SK-N-SH treated with all-trans-retinoic acid at 6 μM for 48 hours (cell line): ENCODE data around the gene CCNB2.

Source experiments
- ATAC-seq: fragments of 200-7000 bp; cut with Tn5 transposase; 3 replicates; pipeline ENCODE4 v1.9.1; 2020; ENCODE audit warnings: mild to moderate bottlenecking, moderate library complexity
- ARNTL ChIP-seq: fragments of 450-650 bp; formaldehyde crosslinking; IDR thresholded peaks from 2 replicates; pipeline ENCODE4 v1.5.0; 2020; ENCODE audit warnings: low read depth, mild to moderate bottlenecking, moderate library complexity, borderline replicate concordance
- CSDC2 ChIP-seq: fragments of 250-450 bp; sonication (Bioruptor Pico); IDR thresholded peaks from 2 replicates; pipeline ENCODE4 v1.5.0; 2020; ENCODE audit warnings: mild to moderate bottlenecking, moderate library complexity
- ISL1 ChIP-seq: fragments of 250-450 bp; sonication (Bioruptor Pico); IDR thresholded peaks from 2 replicates; pipeline ENCODE4 v2.1.2; 2022; ENCODE audit warnings: mild to moderate bottlenecking, moderate library complexity
- PPARA ChIP-seq: fragments of 250-450 bp; sonication (Bioruptor Pico); IDR thresholded peaks from 2 replicates; pipeline ENCODE4 v1.5.0; 2020; ENCODE audit warnings: mild to moderate bottlenecking, borderline replicate concordance
- SNAI2 ChIP-seq: fragments of 250-450 bp; sonication (Bioruptor Pico); IDR thresholded peaks from 2 replicates; pipeline ENCODE4 v1.5.0; 2020; ENCODE audit warnings: mild to moderate bottlenecking, moderate library complexity
- TCF4 ChIP-seq: fragments of 250-450 bp; sonication (Bioruptor Pico); IDR thresholded peaks from 2 replicates; pipeline ENCODE4 v1.8.0; 2021; ENCODE audit warnings: mild to moderate bottlenecking, moderate library complexity, borderline replicate concordance
- TOX ChIP-seq: fragments of 250-450 bp; sonication (Bioruptor Pico); IDR thresholded peaks from 2 replicates; pipeline ENCODE4 v1.8.0; 2021; ENCODE audit warnings: mild to moderate bottlenecking, moderate library complexity, borderline replicate concordance
- ZFP3 ChIP-seq: fragments of 250-450 bp; sonication (Bioruptor Pico); IDR thresholded peaks from 2 replicates; pipeline ENCODE4 v1.5.0; 2020; ENCODE audit warnings: mild to moderate bottlenecking, moderate library complexity
- ZFP30 ChIP-seq: fragments of 450-650 bp; formaldehyde crosslinking; IDR thresholded peaks from 2 replicates; pipeline ENCODE4 v1.5.0; 2022; ENCODE audit warnings: mild to moderate bottlenecking, moderate library complexity
- ZNF565 ChIP-seq: fragments of 450-650 bp; formaldehyde crosslinking; conservative IDR thresholded peaks from 2 replicates; pipeline ENCODE4 v1.5.0; 2020; ENCODE audit warnings: low read depth, mild to moderate bottlenecking, moderate library complexity
- ZNF70 ChIP-seq: fragments of 450-650 bp; formaldehyde crosslinking; IDR thresholded peaks from 2 replicates; pipeline ENCODE4 v1.5.0; 2020; ENCODE audit warnings: mild to moderate bottlenecking, moderate library complexity
- ZNF8 ChIP-seq: fragments of 450-650 bp; formaldehyde crosslinking; IDR thresholded peaks from 2 replicates; pipeline ENCODE4 v1.5.0; 2020; ENCODE audit warnings: mild to moderate bottlenecking, moderate library complexity
- TF ChIP-seq, protein P1 (sequence below): fragments of 250-450 bp; sonication (Bioruptor Pico); IDR thresholded peaks from 2 replicates; pipeline ENCODE4 v1.5.1; 2021; ENCODE audit warnings: mild to moderate bottlenecking, moderate library complexity
- TF ChIP-seq, protein P2 (sequence below): fragments of 250-450 bp; sonication (Bioruptor Pico); IDR thresholded peaks from 2 replicates; pipeline ENCODE4 v1.5.1; 2020; ENCODE audit warnings: low read depth, mild to moderate bottlenecking, moderate library complexity
- TF ChIP-seq, protein P3 (sequence below): fragments of 250-450 bp; sonication (Bioruptor Pico); IDR thresholded peaks from 2 replicates; pipeline ENCODE4 v1.5.0; 2020; ENCODE audit warnings: mild to moderate bottlenecking, moderate library complexity
- TF ChIP-seq, protein P4 (sequence below): fragments of 250-450 bp; sonication (Bioruptor Pico); IDR thresholded peaks from 2 replicates; pipeline ENCODE4 v1.8.0; 2020; ENCODE audit warnings: mild to moderate bottlenecking, moderate library complexity, borderline replicate concordance
- TF ChIP-seq, protein P5 (sequence below): fragments of 250-450 bp; sonication (Bioruptor Pico); IDR thresholded peaks from 2 replicates; pipeline ENCODE4 v1.8.0; 2021; ENCODE audit warnings: low read depth, mild to moderate bottlenecking, moderate library complexity, borderline replicate concordance

The CCNB2 gene

DNA sequence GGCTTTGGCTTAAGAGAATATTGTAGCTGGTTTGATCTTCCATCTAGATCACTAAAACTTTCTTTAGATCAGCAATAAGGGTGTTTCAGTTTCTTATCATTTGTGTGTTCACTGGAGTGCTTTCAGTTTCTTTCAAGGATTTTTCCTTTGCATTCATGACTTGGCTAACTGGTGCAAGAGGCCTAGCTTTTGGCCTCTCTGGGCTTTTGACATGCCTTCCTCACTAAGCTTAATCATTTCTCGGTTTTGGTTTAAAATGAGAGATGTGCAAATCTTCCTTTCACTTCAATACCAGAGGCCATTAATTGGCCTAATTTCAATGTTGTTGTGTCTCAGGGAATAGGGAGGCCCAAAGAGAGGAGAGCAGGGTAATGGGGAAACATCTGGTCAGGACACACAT is 30.3 kb upstream of the CCNB2 start (continued):
- TF ChIP-seq, protein P1, sequence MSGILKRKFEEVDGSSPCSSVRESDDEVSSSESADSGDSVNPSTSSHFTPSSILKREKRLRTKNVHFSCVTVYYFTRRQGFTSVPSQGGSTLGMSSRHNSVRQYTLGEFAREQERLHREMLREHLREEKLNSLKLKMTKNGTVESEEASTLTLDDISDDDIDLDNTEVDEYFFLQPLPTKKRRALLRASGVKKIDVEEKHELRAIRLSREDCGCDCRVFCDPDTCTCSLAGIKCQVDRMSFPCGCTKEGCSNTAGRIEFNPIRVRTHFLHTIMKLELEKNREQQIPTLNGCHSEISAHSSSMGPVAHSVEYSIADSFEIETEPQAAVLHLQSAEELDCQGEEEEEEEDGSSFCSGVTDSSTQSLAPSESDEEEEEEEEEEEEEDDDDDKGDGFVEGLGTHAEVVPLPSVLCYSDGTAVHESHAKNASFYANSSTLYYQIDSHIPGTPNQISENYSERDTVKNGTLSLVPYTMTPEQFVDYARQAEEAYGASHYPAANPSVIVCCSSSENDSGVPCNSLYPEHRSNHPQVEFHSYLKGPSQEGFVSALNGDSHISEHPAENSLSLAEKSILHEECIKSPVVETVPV (CRISPR knock-in tag) = no peak
- no peak for TF ChIP-seq ARNTL (CRISPR knock-in tag)

DNA sequence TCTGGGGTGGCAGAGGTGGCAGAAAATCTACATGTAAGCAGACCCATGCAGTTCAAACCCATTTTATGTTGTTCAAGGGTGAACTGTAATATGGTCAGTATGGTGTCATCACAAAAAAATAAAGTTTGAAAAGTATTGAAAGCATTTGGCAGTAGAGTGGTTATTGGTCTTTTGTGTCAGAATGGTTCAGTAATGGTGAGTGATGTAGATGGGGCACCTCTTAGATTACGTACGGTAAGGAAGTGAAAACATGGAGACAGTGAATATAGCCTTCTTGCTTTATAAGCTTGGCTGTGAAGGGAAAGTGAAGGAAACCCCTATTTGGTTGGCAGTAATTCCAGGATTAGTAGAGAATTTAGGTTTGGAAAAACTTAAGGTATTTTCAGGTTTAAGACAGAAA is 17.2 kb upstream of the CCNB2 start:
- TF ChIP-seq TCF4 (CRISPR knock-in tag) (no peak), PPARA (CRISPR knock-in tag) (no peak), CSDC2 (CRISPR knock-in tag) (no peak), ZNF565 (CRISPR knock-in tag) (no peak), ZNF70 (CRISPR knock-in tag) (no peak), TOX (no peak), SNAI2 (CRISPR knock-in tag) (no peak), ARNTL (CRISPR knock-in tag) (no peak), ZFP30 (CRISPR knock-in tag) (no peak), ZFP3 (no peak), ISL1 (no peak)
- TF ChIP-seq, protein P2, sequence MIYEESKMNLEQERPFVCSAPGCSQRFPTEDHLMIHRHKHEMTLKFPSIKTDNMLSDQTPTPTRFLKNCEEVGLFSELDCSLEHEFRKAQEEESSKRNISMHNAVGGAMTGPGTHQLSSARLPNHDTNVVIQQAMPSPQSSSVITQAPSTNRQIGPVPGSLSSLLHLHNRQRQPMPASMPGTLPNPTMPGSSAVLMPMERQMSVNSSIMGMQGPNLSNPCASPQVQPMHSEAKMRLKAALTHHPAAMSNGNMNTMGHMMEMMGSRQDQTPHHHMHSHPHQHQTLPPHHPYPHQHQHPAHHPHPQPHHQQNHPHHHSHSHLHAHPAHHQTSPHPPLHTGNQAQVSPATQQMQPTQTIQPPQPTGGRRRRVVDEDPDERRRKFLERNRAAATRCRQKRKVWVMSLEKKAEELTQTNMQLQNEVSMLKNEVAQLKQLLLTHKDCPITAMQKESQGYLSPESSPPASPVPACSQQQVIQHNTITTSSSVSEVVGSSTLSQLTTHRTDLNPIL (CRISPR knock-in tag) = no peak
- TF ChIP-seq, protein P1 (CRISPR knock-in tag) = no peak
- TF ChIP-seq, protein P3, sequence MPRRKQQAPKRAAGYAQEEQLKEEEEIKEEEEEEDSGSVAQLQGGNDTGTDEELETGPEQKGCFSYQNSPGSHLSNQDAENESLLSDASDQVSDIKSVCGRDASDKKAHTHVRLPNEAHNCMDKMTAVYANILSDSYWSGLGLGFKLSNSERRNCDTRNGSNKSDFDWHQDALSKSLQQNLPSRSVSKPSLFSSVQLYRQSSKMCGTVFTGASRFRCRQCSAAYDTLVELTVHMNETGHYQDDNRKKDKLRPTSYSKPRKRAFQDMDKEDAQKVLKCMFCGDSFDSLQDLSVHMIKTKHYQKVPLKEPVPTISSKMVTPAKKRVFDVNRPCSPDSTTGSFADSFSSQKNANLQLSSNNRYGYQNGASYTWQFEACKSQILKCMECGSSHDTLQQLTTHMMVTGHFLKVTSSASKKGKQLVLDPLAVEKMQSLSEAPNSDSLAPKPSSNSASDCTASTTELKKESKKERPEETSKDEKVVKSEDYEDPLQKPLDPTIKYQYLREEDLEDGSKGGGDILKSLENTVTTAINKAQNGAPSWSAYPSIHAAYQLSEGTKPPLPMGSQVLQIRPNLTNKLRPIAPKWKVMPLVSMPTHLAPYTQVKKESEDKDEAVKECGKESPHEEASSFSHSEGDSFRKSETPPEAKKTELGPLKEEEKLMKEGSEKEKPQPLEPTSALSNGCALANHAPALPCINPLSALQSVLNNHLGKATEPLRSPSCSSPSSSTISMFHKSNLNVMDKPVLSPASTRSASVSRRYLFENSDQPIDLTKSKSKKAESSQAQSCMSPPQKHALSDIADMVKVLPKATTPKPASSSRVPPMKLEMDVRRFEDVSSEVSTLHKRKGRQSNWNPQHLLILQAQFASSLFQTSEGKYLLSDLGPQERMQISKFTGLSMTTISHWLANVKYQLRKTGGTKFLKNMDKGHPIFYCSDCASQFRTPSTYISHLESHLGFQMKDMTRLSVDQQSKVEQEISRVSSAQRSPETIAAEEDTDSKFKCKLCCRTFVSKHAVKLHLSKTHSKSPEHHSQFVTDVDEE (CRISPR knock-in tag) = no peak
- TF ChIP-seq, protein P4, sequence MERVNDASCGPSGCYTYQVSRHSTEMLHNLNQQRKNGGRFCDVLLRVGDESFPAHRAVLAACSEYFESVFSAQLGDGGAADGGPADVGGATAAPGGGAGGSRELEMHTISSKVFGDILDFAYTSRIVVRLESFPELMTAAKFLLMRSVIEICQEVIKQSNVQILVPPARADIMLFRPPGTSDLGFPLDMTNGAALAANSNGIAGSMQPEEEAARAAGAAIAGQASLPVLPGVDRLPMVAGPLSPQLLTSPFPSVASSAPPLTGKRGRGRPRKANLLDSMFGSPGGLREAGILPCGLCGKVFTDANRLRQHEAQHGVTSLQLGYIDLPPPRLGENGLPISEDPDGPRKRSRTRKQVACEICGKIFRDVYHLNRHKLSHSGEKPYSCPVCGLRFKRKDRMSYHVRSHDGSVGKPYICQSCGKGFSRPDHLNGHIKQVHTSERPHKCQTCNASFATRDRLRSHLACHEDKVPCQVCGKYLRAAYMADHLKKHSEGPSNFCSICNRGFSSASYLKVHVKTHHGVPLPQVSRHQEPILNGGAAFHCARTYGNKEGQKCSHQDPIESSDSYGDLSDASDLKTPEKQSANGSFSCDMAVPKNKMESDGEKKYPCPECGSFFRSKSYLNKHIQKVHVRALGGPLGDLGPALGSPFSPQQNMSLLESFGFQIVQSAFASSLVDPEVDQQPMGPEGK (CRISPR knock-in tag) = no peak
- TF ChIP-seq, protein P5, sequence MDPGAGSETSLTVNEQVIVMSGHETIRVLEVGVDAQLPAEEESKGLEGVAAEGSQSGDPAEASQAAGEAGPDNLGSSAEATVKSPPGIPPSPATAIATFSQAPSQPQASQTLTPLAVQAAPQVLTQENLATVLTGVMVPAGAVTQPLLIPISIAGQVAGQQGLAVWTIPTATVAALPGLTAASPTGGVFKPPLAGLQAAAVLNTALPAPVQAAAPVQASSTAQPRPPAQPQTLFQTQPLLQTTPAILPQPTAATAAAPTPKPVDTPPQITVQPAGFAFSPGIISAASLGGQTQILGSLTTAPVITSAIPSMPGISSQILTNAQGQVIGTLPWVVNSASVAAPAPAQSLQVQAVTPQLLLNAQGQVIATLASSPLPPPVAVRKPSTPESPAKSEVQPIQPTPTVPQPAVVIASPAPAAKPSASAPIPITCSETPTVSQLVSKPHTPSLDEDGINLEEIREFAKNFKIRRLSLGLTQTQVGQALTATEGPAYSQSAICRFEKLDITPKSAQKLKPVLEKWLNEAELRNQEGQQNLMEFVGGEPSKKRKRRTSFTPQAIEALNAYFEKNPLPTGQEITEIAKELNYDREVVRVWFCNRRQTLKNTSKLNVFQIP (CRISPR knock-in tag) = no peak
- TF ChIP-seq, all 23 proteins: peak for 0
- no peak for ATAC-seq

DNA sequence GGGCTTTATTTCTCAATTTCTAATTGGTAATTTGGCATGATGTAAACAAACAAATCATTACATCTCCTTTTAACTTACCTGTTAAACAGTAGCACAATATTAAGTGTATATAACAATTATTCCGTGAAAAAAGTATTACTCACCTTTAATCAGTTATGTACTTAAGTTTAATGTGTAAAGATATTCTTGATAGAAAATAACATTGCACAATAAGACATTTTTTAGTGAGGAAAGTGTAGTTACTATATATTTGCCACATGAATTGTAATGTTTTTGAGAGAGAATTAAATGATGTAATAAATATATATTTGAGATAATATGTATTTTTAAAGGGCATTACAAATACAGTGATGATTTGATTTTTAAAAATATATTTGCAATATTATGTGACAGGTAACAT is 10.9 kb upstream of the CCNB2 start:
- TF ChIP-seq ZNF565 (CRISPR knock-in tag) (no peak), ZNF8 (CRISPR knock-in tag) (no peak)
- TF ChIP-seq, protein P4 (CRISPR knock-in tag) = no peak
- ATAC-seq = no peak
